HT-29 (cell line): ENCODE data around the gene TOMM40. TPM values are rescaled to one million over a fixed set of nuclear protein-coding genes. Genes with fewer than 3 reads are reported as not detected.

ENCODE experiments used
- DNase-seq: peaks from one replicate; pipeline ENCODE4 v3.0.0-alpha.2; 2015; ENCODE audit warnings: low spot score
- total RNA-seq: library from RNA; depleted of rRNA; stranded (reverse); fragments of >200 nt; shearing (Covaris generic); gene quantifications from 2 replicates; pipeline ENCODE4 v1.2.3, GENCODE V29; 2014; rRNA removed

Gene TOMM40
- total RNA-seq, 1 experiment from 2014 or later, result 467 TPM

DNA sequence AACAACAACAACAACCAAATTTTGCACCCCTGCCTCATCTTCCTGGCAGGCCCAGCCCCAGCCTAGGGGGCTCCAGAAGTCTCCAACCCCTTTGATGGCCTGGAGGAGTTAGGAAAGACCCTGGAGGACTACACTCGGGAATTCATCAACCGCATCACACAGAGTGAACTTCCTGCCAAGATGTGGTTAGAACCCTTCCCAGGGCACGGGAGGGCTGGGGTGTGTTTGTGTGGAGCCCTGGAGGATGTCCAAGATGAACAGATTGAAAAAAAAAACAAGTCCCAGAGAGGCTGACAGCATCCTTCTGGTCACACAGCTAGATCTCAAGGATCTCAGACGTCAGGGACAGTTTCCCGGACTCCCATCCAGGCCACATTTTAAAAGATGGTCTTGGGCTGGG lies 36.7 kb downstream of the TOMM40 start:
- no peak for DNase-seq

DNA sequence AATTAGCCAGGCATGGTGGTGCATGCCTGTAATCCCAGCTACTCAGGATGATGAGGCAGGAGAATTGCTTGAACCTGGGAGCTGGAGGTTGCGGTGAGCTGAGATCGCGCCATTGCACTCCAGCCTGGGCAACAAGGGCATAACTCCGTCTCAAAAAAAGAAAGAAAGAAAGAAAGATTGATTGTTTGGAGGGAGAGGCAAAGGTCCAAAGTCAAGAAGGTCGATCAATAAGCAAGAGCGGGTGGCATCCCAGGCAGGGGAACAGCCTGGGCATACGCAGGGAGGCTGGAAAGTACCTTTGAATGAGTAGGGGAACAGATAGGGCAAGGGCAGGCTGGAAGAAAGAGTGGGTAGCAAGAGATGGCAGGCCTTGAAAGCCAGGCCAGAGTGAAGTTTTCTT lies 39.0 kb downstream of the TOMM40 start:
- no peak for DNase-seq

DNA sequence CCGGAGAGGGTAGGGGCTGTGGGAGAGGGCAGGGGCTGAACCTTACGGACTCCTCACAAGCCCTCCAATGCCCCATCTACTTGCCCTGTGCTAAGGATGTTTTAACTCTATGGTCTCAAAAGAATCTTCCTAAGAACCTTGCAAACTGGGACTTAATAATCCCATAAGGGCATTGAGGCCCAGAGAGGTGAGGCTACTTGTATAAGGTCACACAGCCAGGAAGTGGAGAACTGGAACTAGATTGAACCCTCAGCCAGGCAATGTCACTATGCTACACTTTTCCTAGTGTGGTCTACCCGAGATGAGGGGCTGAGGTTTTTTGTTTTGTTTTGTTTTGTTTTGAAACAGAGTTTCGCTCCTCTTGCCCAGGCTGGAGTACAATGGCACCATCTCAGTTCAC lies 40.5 kb downstream of the TOMM40 start:
- DNase-seq, result no peak

DNA sequence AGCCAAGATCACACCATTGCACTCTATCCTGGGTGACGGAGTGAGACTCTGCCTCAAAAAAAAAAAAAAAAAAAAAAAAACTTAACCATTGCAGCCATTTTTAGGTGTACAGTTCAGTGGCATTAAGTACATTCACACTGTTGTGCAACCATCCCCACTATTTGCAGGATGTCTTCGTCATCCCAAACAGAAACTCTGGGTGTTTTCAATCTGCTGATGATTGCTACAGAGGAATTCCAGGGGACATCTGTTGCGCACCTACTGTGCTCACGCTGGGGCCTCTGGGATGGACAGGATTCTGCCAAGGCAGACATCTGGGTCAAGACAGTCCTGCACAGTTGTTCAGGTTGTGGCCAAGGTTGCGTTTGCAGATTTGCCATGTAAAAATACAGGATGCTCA lies 48.6 kb downstream of the TOMM40 start:
- no peak for DNase-seq

DNA sequence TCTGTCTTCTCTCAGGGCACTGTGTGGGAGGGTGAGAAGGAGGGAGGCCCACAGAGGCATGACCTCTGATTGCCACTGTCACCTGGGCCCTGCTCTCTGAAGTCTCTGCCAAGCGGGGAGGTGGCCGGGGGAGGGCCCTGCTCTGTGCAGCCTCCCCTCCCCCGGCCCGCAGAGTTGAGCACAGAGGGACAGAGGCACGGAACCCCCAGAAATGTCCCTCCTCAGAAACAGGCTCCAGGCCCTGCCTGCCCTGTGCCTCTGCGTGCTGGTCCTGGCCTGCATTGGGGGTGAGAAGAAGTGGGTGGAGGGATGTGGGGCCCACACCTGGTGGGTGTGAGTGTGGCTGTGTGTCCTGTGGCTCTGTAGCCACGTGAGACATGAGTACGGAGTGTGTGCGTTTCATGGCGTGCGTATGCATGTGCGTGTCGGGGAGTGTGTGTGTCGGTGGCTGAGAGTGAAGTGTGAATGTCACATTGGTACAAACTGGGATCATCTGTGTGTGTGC lies 51.1 kb downstream of the TOMM40 start, which contains the start of gene APOC4:
Gene APOC4, plus strand, starts transcription at position 171 of the 505 bp plus-strand sequence. Its CDS starts 41 bp downstream, at position 212.
- no peak for DNase-seq

DNA sequence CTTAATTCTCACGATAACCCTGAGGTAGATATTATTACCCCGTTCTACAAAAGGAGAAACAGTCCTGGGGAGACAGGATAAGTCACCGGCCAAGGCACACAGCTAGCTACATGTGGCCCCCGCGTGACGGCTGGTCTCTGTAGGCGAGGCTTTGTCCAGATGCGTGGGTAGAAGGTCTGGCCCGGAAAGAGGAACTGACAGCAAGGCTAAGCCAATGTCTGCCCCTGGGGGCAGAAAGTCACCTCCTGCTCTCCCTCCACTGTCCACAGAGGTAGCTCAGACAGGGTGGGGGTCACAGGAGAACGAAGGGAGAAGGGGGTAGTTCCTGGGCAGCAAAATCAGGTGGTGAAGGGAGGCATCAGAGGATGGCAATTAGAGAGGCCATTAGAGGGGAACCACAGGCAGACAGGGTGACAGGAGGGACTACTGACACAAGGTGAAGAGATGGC lies 52.8 kb downstream of the TOMM40 start:
- no peak for DNase-seq

DNA sequence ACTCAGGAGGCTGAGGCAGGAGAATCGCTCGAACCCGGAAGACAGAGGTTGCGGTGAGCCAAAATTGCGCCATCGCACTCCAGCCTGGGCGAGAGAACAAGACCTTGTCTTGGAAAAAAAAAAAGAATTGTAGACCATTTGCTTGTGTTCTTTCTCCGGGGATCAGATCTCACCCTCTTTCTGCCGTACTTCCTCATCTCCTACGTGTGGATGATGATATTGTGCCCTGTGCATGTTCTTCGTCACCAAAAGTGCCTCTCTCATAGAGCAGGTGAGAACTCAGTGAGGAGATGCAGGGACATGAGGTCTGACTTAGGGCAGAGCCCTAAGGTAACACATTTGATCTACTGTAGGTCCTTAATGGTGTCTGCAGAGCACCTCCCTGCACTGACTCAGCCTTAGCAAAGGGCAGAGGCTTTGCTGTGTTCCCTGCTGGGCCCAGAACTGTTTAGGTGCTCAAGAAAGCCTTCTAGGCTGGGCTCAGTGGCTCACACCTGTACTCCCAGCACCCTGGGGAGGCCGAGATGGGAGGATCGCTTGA lies 56.1 kb downstream of the TOMM40 start:
- DNase-seq, result no peak

DNA sequence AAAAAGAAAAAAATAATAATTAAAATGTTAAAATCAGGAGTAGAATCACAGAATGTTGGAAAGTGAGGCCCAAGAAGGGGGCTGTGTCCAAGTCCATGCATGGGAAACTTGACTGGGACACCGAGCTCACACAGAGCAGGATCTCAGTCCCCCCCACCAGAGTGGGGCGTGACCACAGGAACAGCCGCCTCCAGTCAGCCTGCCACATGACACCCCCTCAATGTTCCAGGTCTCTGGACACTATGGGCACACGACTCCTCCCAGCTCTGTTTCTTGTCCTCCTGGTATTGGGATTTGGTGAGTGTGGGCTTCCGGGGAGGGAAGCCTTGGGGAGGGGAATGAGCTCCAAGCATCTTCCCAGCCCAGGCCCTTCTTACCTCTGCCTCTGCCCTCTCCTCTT lies 57.2 kb downstream of the TOMM40 start:
- DNase-seq, result no peak

DNA sequence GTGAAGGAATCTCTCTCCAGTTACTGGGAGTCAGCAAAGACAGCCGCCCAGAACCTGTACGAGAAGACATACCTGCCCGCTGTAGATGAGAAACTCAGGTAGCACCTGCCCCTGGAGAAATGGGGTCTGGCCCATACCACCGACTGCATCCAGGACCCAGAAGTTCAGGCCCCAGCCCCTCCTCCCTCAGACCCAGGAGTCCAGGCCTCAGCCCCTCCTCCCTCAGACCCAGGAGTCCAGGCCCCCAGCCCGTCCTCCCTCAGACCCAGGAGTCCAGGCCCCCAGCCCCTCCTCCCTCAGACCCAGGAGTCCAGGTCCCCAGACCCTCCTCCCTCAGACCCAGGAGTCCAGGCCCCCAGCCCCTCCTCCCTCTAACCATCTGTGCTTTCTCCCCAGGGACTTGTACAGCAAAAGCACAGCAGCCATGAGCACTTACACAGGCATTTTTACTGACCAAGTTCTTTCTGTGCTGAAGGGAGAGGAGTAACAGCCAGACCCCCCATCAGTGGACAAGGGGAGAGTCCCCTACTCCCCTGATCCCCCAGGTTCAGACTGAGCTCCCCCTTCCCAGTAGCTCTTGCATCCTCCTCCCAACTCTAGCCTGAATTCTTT lies 57.8 kb downstream of the TOMM40 start:
- DNase-seq, result no peak

DNA sequence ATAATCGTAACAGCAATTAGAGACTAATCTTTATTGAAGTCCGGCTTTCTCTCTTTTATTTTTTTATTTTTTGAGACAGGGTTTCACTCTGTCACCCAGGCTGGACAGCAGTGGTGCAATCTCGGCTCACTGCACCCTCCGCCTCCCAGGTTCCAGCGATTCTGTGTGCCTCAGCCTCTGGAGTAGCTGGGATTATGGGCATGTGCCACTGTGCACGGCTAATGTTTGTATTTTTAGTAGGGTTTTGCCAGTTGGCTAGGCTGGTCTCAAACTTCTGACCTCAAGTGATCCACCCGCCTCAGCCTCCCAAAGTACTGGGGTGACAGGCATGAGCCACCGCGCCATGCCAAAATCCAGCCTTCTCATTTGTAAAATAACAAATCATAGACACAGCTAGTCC lies 58.5 kb downstream of the TOMM40 start:
- DNase-seq, result no peak

DNA sequence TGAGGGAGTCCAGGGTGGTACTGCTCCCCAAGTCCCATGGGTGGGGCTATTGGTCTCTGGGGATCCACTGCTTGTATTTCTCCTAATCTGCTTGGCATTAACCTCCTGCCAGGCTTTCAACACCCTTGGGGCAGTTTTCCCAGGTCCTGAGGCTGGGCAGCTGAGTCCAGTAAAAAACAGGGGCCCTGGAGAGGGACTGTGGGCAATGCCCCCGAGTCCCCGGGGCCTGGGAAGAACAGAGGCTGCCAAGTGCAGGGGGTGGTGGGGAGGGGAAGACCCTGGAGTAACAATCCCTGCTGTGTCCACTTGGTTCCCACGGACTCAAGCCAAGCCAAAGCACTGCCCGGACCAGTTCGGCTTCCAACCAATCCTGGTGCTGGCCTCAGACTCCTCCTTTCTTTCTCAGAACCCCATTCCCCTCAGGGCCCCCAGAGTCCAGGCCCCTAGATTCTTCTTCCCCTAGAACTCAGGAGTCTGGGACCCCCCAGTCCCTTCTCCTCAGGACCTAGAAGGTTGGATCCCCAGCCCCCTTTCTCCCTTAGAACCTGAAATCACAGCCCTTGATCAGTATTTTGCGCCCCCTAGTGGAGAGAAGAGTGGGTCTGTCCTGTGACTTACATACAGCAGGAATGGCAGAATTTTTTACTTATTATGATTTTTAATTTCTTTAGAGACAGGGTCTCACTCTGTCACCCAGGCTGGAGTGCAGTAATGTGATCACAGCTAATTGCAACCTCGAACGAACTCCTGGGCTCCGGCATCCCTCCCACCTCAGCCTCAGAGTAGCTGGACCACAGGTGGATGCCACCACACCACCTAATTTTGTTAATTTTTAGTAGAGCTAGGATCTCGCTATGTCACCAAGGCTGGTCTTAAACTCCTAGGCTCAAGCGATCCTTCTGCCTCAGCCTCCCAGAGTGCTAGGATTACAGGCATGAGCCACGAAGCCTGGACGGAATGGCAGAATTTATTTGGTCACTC lies 60.4 kb downstream of the TOMM40 start:
- DNase-seq, result peak; percentile 93

Other genes with a start within 250 kb of the TOMM40 start
- 204 and 206 TPM in 2 replicates for gene PVR, start 247.3 kb upstream of the TOMM40 start, total RNA-seq
- gene CEACAM19, start 219.8 kb upstream of the TOMM40 start, total RNA-seq, result 1.0 and 2.2 TPM in 2 replicates
- not detected in 2 replicates for gene CEACAM16, start 192.1 kb upstream of the TOMM40 start, total RNA-seq
- gene BCL3, start 142.5 kb upstream of the TOMM40 start, total RNA-seq, result 39.1 and 50.6 TPM in 2 replicates
- 79.7 and 93.2 TPM in 2 replicates for gene CBLC, start 113.4 kb upstream of the TOMM40 start, total RNA-seq
- 150 and 201 TPM in 2 replicates for gene BCAM, start 82.2 kb upstream of the TOMM40 start, total RNA-seq
- gene NECTIN2, start 45.0 kb upstream of the TOMM40 start, total RNA-seq, result 603 and 664 TPM in 2 replicates
- gene APOE, start 14.5 kb downstream of the TOMM40 start, total RNA-seq, result 1.5 and 2.5 TPM in 2 replicates
- gene APOC1, start 23.4 kb downstream of the TOMM40 start, total RNA-seq, result 0.28 and 2.0 TPM in 2 replicates
- not detected in 2 replicates for gene APOC4, start 51.0 kb downstream of the TOMM40 start, total RNA-seq
- gene APOC2, start 54.8 kb downstream of the TOMM40 start, total RNA-seq, result not detected in 2 replicates
- 104 and 106 TPM in 2 replicates for gene CLPTM1, start 64.1 kb downstream of the TOMM40 start, total RNA-seq
- gene RELB, start 110.2 kb downstream of the TOMM40 start, total RNA-seq, result 11.4 and 18.8 TPM in 2 replicates
- gene CLASRP, start 147.8 kb downstream of the TOMM40 start, total RNA-seq, result 90.2 and 99.9 TPM in 2 replicates
- 1.5 and 1.7 TPM in 2 replicates for gene ZNF296, start 185.2 kb downstream of the TOMM40 start, total RNA-seq
- gene GEMIN7, start 188.0 kb downstream of the TOMM40 start, total RNA-seq, result 113 and 137 TPM in 2 replicates
- gene PPP1R37, start 201.9 kb downstream of the TOMM40 start, total RNA-seq, result 108 and 128 TPM in 2 replicates